Measurements from ENCODE around the gene TROAP. TPM values are rescaled to one million over a fixed set of nuclear protein-coding genes. Genes with fewer than 3 reads are reported as not detected.
A peak's percentile ranks its signal among the peaks of the same experiment; 100 is the strongest.

The TROAP gene
- total and polyA plus RNA-seq, 7 experiments from 2014 or later, result 0.21 to 58.2 (median 1.3) TPM; not detected in 2

DNA sequence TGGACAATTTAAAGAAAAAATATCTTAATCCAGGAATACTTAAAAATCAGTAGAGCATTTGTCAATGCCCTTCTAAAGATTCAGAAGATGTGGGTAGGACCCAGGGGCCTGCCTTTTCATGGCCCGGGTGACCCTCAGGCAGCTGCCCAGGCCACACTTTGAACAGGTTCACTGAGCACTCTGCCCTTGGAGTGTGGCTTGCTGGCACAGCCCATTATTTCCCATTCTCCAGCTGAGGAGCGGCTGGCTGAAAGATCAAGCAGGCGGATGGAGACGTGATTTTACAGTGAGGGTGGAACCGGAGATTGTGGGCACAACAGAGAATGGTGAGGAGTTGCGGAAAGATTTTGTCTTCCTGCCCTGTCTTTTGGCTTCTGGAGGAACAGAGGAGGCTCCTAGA lies 35.2 kb upstream of the TROAP start:
- ATAC-seq, result no peak
- Mint-ChIP-seq H3K4me1 (peaks cover 0 to 1% (median 0%) of the 10 kb centered on the region in 7 donors), H3K27ac (no peak overlapping the region), H3K36me3 (no peaks in the 10 kb centered on the region), H3K9me3 (no peaks in the 10 kb centered on the region), H3K4me3 (no peak overlapping the region), H3K27me3 (peaks cover 31 to 50% (median 35%) of the 10 kb centered on the region in 5 donors)
- no peak for DNase-seq
- POLR2A ChIA-PET, result no interaction called here
- Histone ChIP-seq H3K4me1 (ENCODE audit: control insufficient read depth in 2 of 2, insufficient read depth in 2 of 2, low read length in 2 of 2) (no peaks in the 10 kb centered on the region), H3K9me3 (ENCODE audit: control insufficient read depth in 2 of 3, low read length in 3 of 3) (no peaks in the 10 kb centered on the region), H3K36me3 (ENCODE audit: control insufficient read depth in 2 of 3, insufficient read depth in 3 of 3, low read length in 3 of 3) (no peaks in the 10 kb centered on the region), H3K27ac (ENCODE audit: low read depth, low read length) (no peak overlapping the region), H3K27me3 (ENCODE audit: control insufficient read depth in 2 of 2, insufficient read depth in 2 of 2, low read length in 2 of 2) (no peaks in the 10 kb centered on the region), H3K4me3 (ENCODE audit: low read length) (no peak overlapping the region)
- intact Hi-C loops (cut with micrococcal nuclease), result loop anchor here (1.0 kb wide), 5 partner anchors 8 to 226 kb away; partner anchors contain the start of gene C1QL4 (in 2 of the 2)
- CTCF ChIA-PET, result interaction anchor here (1.0 to 3.7 kb wide), 6 partner anchors 8 to 225 kb away, joined by 3 to 27 read pairs (median 8); partner anchors contain the start of genes C1QL4 and PRPH

DNA sequence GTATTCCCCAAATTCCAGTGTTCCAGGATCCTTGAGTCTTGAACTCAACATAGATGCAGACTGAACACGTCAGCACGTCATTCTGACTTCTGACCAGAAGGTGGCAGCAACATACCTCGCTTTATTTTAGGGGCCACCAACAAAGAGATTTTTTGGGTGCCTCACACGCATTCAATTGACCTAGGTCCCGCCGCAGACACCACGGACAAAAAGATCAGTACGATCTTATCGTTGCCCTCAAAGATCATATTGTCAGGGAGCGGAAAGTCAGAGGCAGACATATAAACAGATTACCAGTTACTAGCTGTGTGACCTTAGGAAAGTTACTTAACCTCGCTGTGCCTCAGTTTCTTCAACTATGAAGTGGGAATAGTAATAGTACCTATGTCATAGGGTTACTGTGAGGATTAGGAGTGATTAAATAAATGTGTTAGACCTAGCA lies 34.6 kb upstream of the TROAP start:
- H3K36me3 Mint-ChIP-seq, result no peaks in the 10 kb centered on the region
- POLR2A ChIA-PET, result interaction anchor here (0.7 kb wide), 1 partner anchor 10 kb away, joined by 3 read pairs; no protein-coding TSS in a partner anchor
- H3K4me1 Mint-ChIP-seq, result peaks cover 0 to 1% (median 0%) of the 10 kb centered on the region in 7 donors
- H3K27me3 Mint-ChIP-seq, result peaks cover 31 to 53% (median 38%) of the 10 kb centered on the region in 5 donors
- H3K9me3 ChIP-seq (ENCODE audit: control insufficient read depth in 2 of 3, low read length in 3 of 3), result no peaks in the 10 kb centered on the region
- H3K4me3 Mint-ChIP-seq, result no peak overlapping the region
- ATAC-seq (peak; percentile 85), DNase-seq (peak in 8 of 9 donors; percentile 37 to 71 (median 66))
- H3K9me3 Mint-ChIP-seq, result no peaks in the 10 kb centered on the region
- CTCF ChIA-PET, result interaction anchor here (0.7 to 4.5 kb wide), 13 partner anchors 9 to 224 kb away, joined by 3 to 27 read pairs (median 6); partner anchors contain the start of genes C1QL4 and DNAJC22
- H3K4me1 ChIP-seq (ENCODE audit: control insufficient read depth in 2 of 2, insufficient read depth in 2 of 2, low read length in 2 of 2), result no peaks in the 10 kb centered on the region
- no peak overlapping the region for H3K27ac ChIP-seq (ENCODE audit: low read depth, low read length)
- no peak overlapping the region for H3K27ac Mint-ChIP-seq
- no peak overlapping the region for H3K4me3 ChIP-seq (ENCODE audit: low read length)
- H3K27me3 ChIP-seq (ENCODE audit: control insufficient read depth in 2 of 2, insufficient read depth in 2 of 2, low read length in 2 of 2), result no peaks in the 10 kb centered on the region
- H3K36me3 ChIP-seq (ENCODE audit: control insufficient read depth in 2 of 3, insufficient read depth in 3 of 3, low read length in 3 of 3), result no peaks in the 10 kb centered on the region
- intact Hi-C loops (cut with micrococcal nuclease), result loop anchor here (1.0 kb wide), 5 partner anchors 8 to 226 kb away; partner anchors contain the start of gene C1QL4 (in 2 of the 2)

GRCh38 chr12:49288922-49289555 lies 34.0 kb upstream of the TROAP start:
- ChIA-PET POLR2A (interaction anchor here (0.6 to 0.7 kb wide), 2 partner anchors 10 to 29 kb away, joined by 3 read pairs; no protein-coding TSS in a partner anchor), CTCF (interaction anchor here (0.6 to 4.5 kb wide), 16 partner anchors 8 to 224 kb away, joined by 3 to 27 read pairs (median 4); partner anchors contain the start of genes C1QL4 and DNAJC22)
- Histone ChIP-seq H3K36me3 (ENCODE audit: control insufficient read depth in 2 of 3, insufficient read depth in 3 of 3, low read length in 3 of 3) (no peaks in the 10 kb centered on the region), H3K9me3 (ENCODE audit: control insufficient read depth in 2 of 3, low read length in 3 of 3) (no peaks in the 10 kb centered on the region), H3K27ac (ENCODE audit: low read depth, low read length) (no peak overlapping the region), H3K27me3 (ENCODE audit: control insufficient read depth in 2 of 2, insufficient read depth in 2 of 2, low read length in 2 of 2) (peaks cover 0 to 3% of the 10 kb centered on the region in 2 donors), H3K4me3 (ENCODE audit: low read length) (no peak overlapping the region), H3K4me1 (ENCODE audit: control insufficient read depth in 2 of 2, insufficient read depth in 2 of 2, low read length in 2 of 2) (no peaks in the 10 kb centered on the region)
- peaks cover 0 to 1% (median 0%) of the 10 kb centered on the region in 7 donors for H3K4me1 Mint-ChIP-seq
- no peak overlapping the region for H3K4me3 Mint-ChIP-seq
- ATAC-seq (no peak), DNase-seq (no peak)
- intact Hi-C loops (cut with micrococcal nuclease), result loop anchor here (1.0 kb wide), 5 partner anchors 7 to 225 kb away; partner anchors contain the start of gene C1QL4 (in 2 of the 2)
- H3K27ac Mint-ChIP-seq, result no peak overlapping the region
- no peaks in the 10 kb centered on the region for H3K36me3 Mint-ChIP-seq
- no peaks in the 10 kb centered on the region for H3K9me3 Mint-ChIP-seq
- peaks cover 31 to 55% (median 39%) of the 10 kb centered on the region in 5 donors for H3K27me3 Mint-ChIP-seq

DNA sequence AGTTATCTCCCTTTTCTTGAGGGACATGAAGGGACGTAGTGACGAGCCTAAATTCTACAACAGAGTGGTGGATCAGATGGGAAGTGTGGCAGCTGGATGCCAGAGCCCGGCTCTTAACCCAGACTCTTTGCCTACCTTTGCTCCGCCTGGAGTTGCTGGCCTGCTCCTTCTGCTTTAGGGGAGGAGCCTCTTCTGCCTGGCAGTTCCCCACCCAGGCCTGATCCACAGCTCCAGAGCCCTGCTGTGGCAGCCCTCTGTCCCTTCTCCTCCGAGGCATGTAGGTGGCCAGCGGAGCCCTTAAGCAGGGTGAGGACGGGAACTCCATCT lies 30.4 kb upstream of the TROAP start:
- DNase-seq (no peak), ATAC-seq (no peak)
- ChIA-PET POLR2A (no interaction called here), CTCF (interaction anchor here (4.5 kb wide), 1 partner anchor 50 kb away, joined by 21 read pairs; no protein-coding TSS in a partner anchor)
- no peak overlapping the region for H3K27ac ChIP-seq (ENCODE audit: low read depth, low read length)
- no peaks in the 10 kb centered on the region for H3K36me3 ChIP-seq (ENCODE audit: control insufficient read depth in 2 of 3, insufficient read depth in 3 of 3, low read length in 3 of 3)
- Mint-ChIP-seq H3K27ac (no peak overlapping the region), H3K4me3 (no peak overlapping the region), H3K36me3 (no peaks in the 10 kb centered on the region), H3K27me3 (peaks cover 28 to 64% (median 40%) of the 10 kb centered on the region in 5 donors), H3K4me1 (peaks cover 7 to 15% (median 13%) of the 10 kb centered on the region in 7 donors), H3K9me3 (no peaks in the 10 kb centered on the region)
- peaks cover 0 to 15% of the 10 kb centered on the region in 2 donors for H3K27me3 ChIP-seq (ENCODE audit: control insufficient read depth in 2 of 2, insufficient read depth in 2 of 2, low read length in 2 of 2)
- H3K4me3 ChIP-seq (ENCODE audit: low read length), result no peak overlapping the region
- no peaks in the 10 kb centered on the region for H3K9me3 ChIP-seq (ENCODE audit: control insufficient read depth in 2 of 3, low read length in 3 of 3)
- intact Hi-C loops (cut with micrococcal nuclease), result no loop called here
- peaks cover 10 to 11% of the 10 kb centered on the region in 2 donors for H3K4me1 ChIP-seq (ENCODE audit: control insufficient read depth in 2 of 2, insufficient read depth in 2 of 2, low read length in 2 of 2)

GRCh38 chr12:49293056-49293956 lies 29.7 kb upstream of the TROAP start:
- DNase-seq (no peak), ATAC-seq (no peak)
- Mint-ChIP-seq H3K4me1 (peaks cover 7 to 21% (median 19%) of the 10 kb centered on the region in 7 donors), H3K36me3 (no peaks in the 10 kb centered on the region), H3K4me3 (no peak overlapping the region), H3K9me3 (no peaks in the 10 kb centered on the region), H3K27me3 (peaks cover 28 to 64% (median 40%) of the 10 kb centered on the region in 5 donors), H3K27ac (no peak overlapping the region)
- no peaks in the 10 kb centered on the region for H3K9me3 ChIP-seq (ENCODE audit: control insufficient read depth in 2 of 3, low read length in 3 of 3)
- peaks cover 0 to 22% of the 10 kb centered on the region in 2 donors for H3K27me3 ChIP-seq (ENCODE audit: control insufficient read depth in 2 of 2, insufficient read depth in 2 of 2, low read length in 2 of 2)
- H3K4me1 ChIP-seq (ENCODE audit: control insufficient read depth in 2 of 2, insufficient read depth in 2 of 2, low read length in 2 of 2), result peaks cover 10 to 11% of the 10 kb centered on the region in 2 donors
- H3K27ac ChIP-seq (ENCODE audit: low read depth, low read length), result no peak overlapping the region
- H3K36me3 ChIP-seq (ENCODE audit: control insufficient read depth in 2 of 3, insufficient read depth in 3 of 3, low read length in 3 of 3), result no peaks in the 10 kb centered on the region
- intact Hi-C loops (cut with micrococcal nuclease), result no loop called here
- CTCF ChIA-PET, result no interaction called here
- no peak overlapping the region for H3K4me3 ChIP-seq (ENCODE audit: low read length)
- POLR2A ChIA-PET, result no interaction called here

GRCh38 chr12:49294086-49294803 lies 28.8 kb upstream of the TROAP start:
- H3K4me3 Mint-ChIP-seq, result no peak overlapping the region
- H3K4me1 Mint-ChIP-seq, result peaks cover 7 to 27% (median 21%) of the 10 kb centered on the region in 7 donors
- ChIA-PET POLR2A (no interaction called here), CTCF (interaction anchor here (0.9 to 1.6 kb wide), 4 partner anchors 10 to 52 kb away, joined by 3 to 8 read pairs (median 4); no protein-coding TSS in a partner anchor)
- intact Hi-C loops (cut with micrococcal nuclease), result no loop called here
- no peaks in the 10 kb centered on the region for H3K36me3 Mint-ChIP-seq
- no peak overlapping the region for H3K27ac ChIP-seq (ENCODE audit: low read depth, low read length)
- DNase-seq (no peak), ATAC-seq (no peak)
- no peaks in the 10 kb centered on the region for H3K36me3 ChIP-seq (ENCODE audit: control insufficient read depth in 2 of 3, insufficient read depth in 3 of 3, low read length in 3 of 3)
- peaks cover 32 to 71% (median 40%) of the 10 kb centered on the region in 5 donors for H3K27me3 Mint-ChIP-seq
- no peak overlapping the region for H3K27ac Mint-ChIP-seq
- peaks cover 0 to 28% of the 10 kb centered on the region in 2 donors for H3K27me3 ChIP-seq (ENCODE audit: control insufficient read depth in 2 of 2, insufficient read depth in 2 of 2, low read length in 2 of 2)
- no peaks in the 10 kb centered on the region for H3K9me3 ChIP-seq (ENCODE audit: control insufficient read depth in 2 of 3, low read length in 3 of 3)
- H3K4me3 ChIP-seq (ENCODE audit: low read length), result no peak overlapping the region
- peaks cover 10 to 11% of the 10 kb centered on the region in 2 donors for H3K4me1 ChIP-seq (ENCODE audit: control insufficient read depth in 2 of 2, insufficient read depth in 2 of 2, low read length in 2 of 2)
- peaks cover 0 to 2% (median 0%) of the 10 kb centered on the region in 11 donors for H3K9me3 Mint-ChIP-seq
